Natural killer cell (primary cell): ENCODE measurements around the gene SLC6A20. TPM values are rescaled to one million over a fixed set of nuclear protein-coding genes. Genes with fewer than 3 reads are reported as not detected.
"Not testable (repeated sequence)": the region's sequence is repeated elsewhere in the genome, so short reads cannot be mapped to it uniquely, and the experiment has no call there.

Source experiments
- ATAC-seq, 3 donors: fragments of 150-1000 bp in 2 of 3; fragments of 200-7000 bp in 1 of 3; cut with Tn5 transposase; 1 replicate in 1 of 3; 2 replicates in 2 of 3; pipeline ENCODE4 v1.10.0; 2021; ENCODE audit warnings: mild to moderate bottlenecking in 2 of 3, moderate library complexity in 2 of 3
- DNase-seq, 2 donors: peaks; one replicate each; pipeline versions ENCODE4 v3.0.0 to v3.0.0-alpha.2; 2013 to 2021; ENCODE audit warnings: mixed read lengths in 1 of 2
- H3K27ac ChIP-seq: one replicate; pipeline ENCODE4 v1.5.1; 2013; ENCODE audit warnings: mild to moderate bottlenecking, low read length
- H3K27me3 ChIP-seq: one replicate; pipeline ENCODE4 v1.6.1; 2013; ENCODE audit warnings: low read length; ENCODE audit not compliant: control insufficient read depth, insufficient read depth
- H3K36me3 ChIP-seq: one replicate; pipeline ENCODE4 v1.6.1; 2013; ENCODE audit warnings: low read length; ENCODE audit not compliant: control insufficient read depth, insufficient read depth
- H3K4me1 ChIP-seq: one replicate; pipeline ENCODE4 v1.6.1; 2013; ENCODE audit warnings: low read length; ENCODE audit not compliant: control insufficient read depth, insufficient read depth
- H3K4me3 ChIP-seq: one replicate; pipeline ENCODE4 v1.5.1; 2013; ENCODE audit warnings: low read length
- H3K9me3 ChIP-seq: one replicate; pipeline ENCODE4 v1.6.1; 2013; ENCODE audit warnings: low read length; ENCODE audit not compliant: control insufficient read depth, insufficient read depth
- H3K27ac Mint-ChIP-seq, 2 donors: one replicate each; pipeline ENCODE4 v1.8.0; 2022; ENCODE audit warnings: mild to moderate bottlenecking in 2 of 2, mixed read lengths in 2 of 2, moderate library complexity in 1 of 2
- H3K27me3 Mint-ChIP-seq, 2 donors: one replicate each; pipeline ENCODE4 v1.8.0; 2022; ENCODE audit warnings: low read depth in 2 of 2, mixed read lengths in 2 of 2
- H3K36me3 Mint-ChIP-seq: one replicate; pipeline ENCODE4 v1.8.0; 2022; ENCODE audit warnings: mixed read lengths
- H3K4me1 Mint-ChIP-seq, 2 donors: one replicate each; pipeline ENCODE4 v1.8.0; 2022; ENCODE audit warnings: mixed read lengths in 2 of 2
- H3K4me3 Mint-ChIP-seq: one replicate; pipeline ENCODE4 v1.8.0; 2022; ENCODE audit warnings: mild to moderate bottlenecking, moderate library complexity, mixed read lengths
- H3K9me3 Mint-ChIP-seq, 2 donors: one replicate each; pipeline ENCODE4 v1.8.0; 2022; ENCODE audit warnings: mixed read lengths in 2 of 2
- CTCF ChIP-seq: fragments of 200-600 bp; IDR thresholded peaks from one replicate; pipeline ENCODE4 v1.8.0; 2022; ENCODE audit warnings: antibody characterized with exemption
- WGBS: methylation state at CpG from one replicate; pipeline ENCODE4 v1.1.7; 2013; ENCODE audit warnings: missing lambda C conversion rate; ENCODE audit not compliant: insufficient coverage; 5-methylcytosine and 5-hydroxymethylcytosine counted together
- intact Hi-C: fragments of 100-400 bp; cut with micrococcal nuclease; formaldehyde crosslinking; loops from one replicate; pipeline ENCODE4 v1.14.2; 2022
- total RNA-seq, 4 donors: library from RNA; stranded (reverse); fragments of 120-200 nt in 1 of 4; gene quantifications; one replicate each; pipeline versions ENCODE4 v1.2.3 to v1.2.4, GENCODE V29; 2013 to 2022

Gene SLC6A20
- total RNA-seq, 3 donors from 2014 or later (not counting 1 experiment from before 2014, with no cell fraction given), result 0.25 to 1.3 (median 0.70) TPM

- intact Hi-C loops, result loop anchor here (2.0 kb wide), 1 partner anchor 319 kb away; no protein-coding TSS in a partner anchor
- H3K4me1 Mint-ChIP-seq, result peaks cover 4 to 6% of the 10 kb centered on the region in 2 donors
Observed at GRCh38 chr3:45759851-45760250, 36.5 kb downstream of the SLC6A20 start.

GRCh38 chr3:45758871-45759270, 37.5 kb downstream of the SLC6A20 start:
- Mint-ChIP-seq H3K9me3 (no peaks in the 10 kb centered on the region), H3K36me3 (no peaks in the 10 kb centered on the region), H3K27ac (no peak overlapping the region), H3K27me3 (no peaks in the 10 kb centered on the region), H3K4me1 (peaks cover 4 to 6% of the 10 kb centered on the region in 2 donors), H3K4me3 (no peak overlapping the region)
- TF ChIP-seq CTCF, result no peak
- WGBS, result 91% methylated on average over 15 of the region's 16 CpGs
- Histone ChIP-seq H3K4me1 (peaks cover 8% of the 10 kb centered on the region), H3K4me3 (no peak overlapping the region), H3K9me3 (no peaks in the 10 kb centered on the region), H3K27me3 (no peaks in the 10 kb centered on the region), H3K27ac (no peak overlapping the region), H3K36me3 (no peaks in the 10 kb centered on the region)
- no peak for DNase-seq
- no peak for ATAC-seq
- intact Hi-C loops, result no loop called here

More at GRCh38 chr3:45759851-45760250, 36.5 kb downstream of the SLC6A20 start:
- TF ChIP-seq CTCF, result no peak
- WGBS, result 89% methylated on average over 12 of the region's 12 CpGs
- no peak overlapping the region for H3K4me3 ChIP-seq
- H3K9me3 ChIP-seq, result no peaks in the 10 kb centered on the region
- Mint-ChIP-seq H3K27me3 (no peaks in the 10 kb centered on the region), H3K9me3 (no peaks in the 10 kb centered on the region), H3K27ac (no peak overlapping the region), H3K4me3 (no peak overlapping the region), H3K36me3 (no peaks in the 10 kb centered on the region)
- no peak overlapping the region for H3K27ac ChIP-seq
- no peaks in the 10 kb centered on the region for H3K36me3 ChIP-seq
- H3K27me3 ChIP-seq, result no peaks in the 10 kb centered on the region
- ATAC-seq (no peak), DNase-seq (no peak)
- peaks cover 8% of the 10 kb centered on the region for H3K4me1 ChIP-seq

- H3K9me3 ChIP-seq, H3K27ac Mint-ChIP-seq, H3K4me3 ChIP-seq, H3K9me3 Mint-ChIP-seq, H3K4me3 Mint-ChIP-seq, intact Hi-C loops, DNase-seq, H3K27me3 Mint-ChIP-seq, H3K36me3 Mint-ChIP-seq, H3K27me3 ChIP-seq, ATAC-seq, H3K4me1 Mint-ChIP-seq, H3K4me1 ChIP-seq, H3K36me3 ChIP-seq, H3K27ac ChIP-seq: not testable (repeated sequence)
- WGBS, result 93% methylated on average over 5 of the region's 7 CpGs
Observed at GRCh38 chr3:45757141-45757540, 39.2 kb downstream of the SLC6A20 start.

GRCh38 chr3:45756055-45756454, 40.3 kb downstream of the SLC6A20 start:
- Mint-ChIP-seq H3K36me3 (no peaks in the 10 kb centered on the region), H3K27ac (no peak overlapping the region), H3K9me3 (no peaks in the 10 kb centered on the region), H3K4me3 (no peak overlapping the region), H3K4me1 (peaks cover 0 to under 1% of the 10 kb centered on the region in 2 donors), H3K27me3 (no peaks in the 10 kb centered on the region)
- TF ChIP-seq CTCF, result no peak
- intact Hi-C loops, result no loop called here
- WGBS, result 92% methylated on average over 6 of the region's 6 CpGs
- H3K4me3 ChIP-seq, result no peak overlapping the region
- peaks cover 4% of the 10 kb centered on the region for H3K4me1 ChIP-seq
- H3K27ac ChIP-seq, result no peak overlapping the region
- DNase-seq (no peak), ATAC-seq (no peak)
- H3K36me3 ChIP-seq, result no peaks in the 10 kb centered on the region
- no peaks in the 10 kb centered on the region for H3K9me3 ChIP-seq
- H3K27me3 ChIP-seq, result no peaks in the 10 kb centered on the region
